ACHN (cell line): ENCODE results near the gene SND1.
"Not testable (repeated sequence)": the region's sequence is repeated elsewhere in the genome, so short reads cannot be mapped to it uniquely, and the experiment has no call there.

Source experiments
- DNase-seq: peaks from one replicate; pipeline ENCODE4 v3.0.0-alpha.2; 2015
- in situ Hi-C: cut with HindIII; loops from 2 replicates; pipeline ENCODE4 v1.10.0; 2017; ENCODE audit warnings: low sequenced_read_pairs, low pct_ligation_motif_present, low pct_unique_long_range_greater_than_20kb

Gene SND1

GRCh38 chr7:127650847-127651555 lies 993 bp upstream of the SND1 start:
- in situ Hi-C loops, result no loop called here
- DNase-seq, result no peak

GRCh38 chr7:127652333-127653248 lies 597 bp downstream of the SND1 start:
- peak; percentile 35 for DNase-seq
- in situ Hi-C loops, result no loop called here

- DNase-seq, result no peak
- in situ Hi-C loops, result no loop called here
Observed at GRCh38 chr7:127653396-127653795, 1.4 kb downstream of the SND1 start.

GRCh38 chr7:127654404-127655394 lies 2.7 kb downstream of the SND1 start:
- DNase-seq, result no peak
- in situ Hi-C loops, result no loop called here

GRCh38 chr7:127655720-127656119 lies 3.7 kb downstream of the SND1 start:
- in situ Hi-C loops, result no loop called here
- no peak for DNase-seq

GRCh38 chr7:127657500-127657899 lies 5.5 kb downstream of the SND1 start:
- in situ Hi-C loops, result no loop called here
- DNase-seq, result no peak

- no peak for DNase-seq
- in situ Hi-C loops, result no loop called here
Observed at GRCh38 chr7:127658970-127659630, 7.1 kb downstream of the SND1 start.

- no peak for DNase-seq
- in situ Hi-C loops, result no loop called here
Observed at GRCh38 chr7:127665922-127666321, 13.9 kb downstream of the SND1 start.

GRCh38 chr7:127666602-127667001 lies 14.6 kb downstream of the SND1 start:
- no peak for DNase-seq
- in situ Hi-C loops, result no loop called here

- peak; percentile 56 for DNase-seq
- in situ Hi-C loops, result no loop called here
Observed at GRCh38 chr7:127667017-127667670, 15.2 kb downstream of the SND1 start.

GRCh38 chr7:127667759-127668530 lies 16.0 kb downstream of the SND1 start:
- in situ Hi-C loops, result no loop called here
- DNase-seq, result no peak

- DNase-seq, result no peak
- in situ Hi-C loops, result no loop called here
Observed at GRCh38 chr7:127671341-127671740, 19.3 kb downstream of the SND1 start.

GRCh38 chr7:127673902-127674301 lies 21.9 kb downstream of the SND1 start:
- no peak for DNase-seq

GRCh38 chr7:127674361-127674760 lies 22.4 kb downstream of the SND1 start:
- in situ Hi-C loops, result no loop called here
- DNase-seq, result no peak

More at GRCh38 chr7:127673902-127674301, 21.9 kb downstream of the SND1 start:
- in situ Hi-C loops, result no loop called here

GRCh38 chr7:127674923-127675322 lies 22.9 kb downstream of the SND1 start:
- in situ Hi-C loops, DNase-seq: not testable (repeated sequence)

- in situ Hi-C loops, result no loop called here
- DNase-seq, result no peak
Observed at GRCh38 chr7:127675721-127676120, 23.7 kb downstream of the SND1 start.
